Amniotic epithelial cell (primary cell): Measurements from ENCODE around the gene HSPH1.

Experiments
- DNase-seq: peaks from one replicate; pipeline ENCODE4 v3.0.0-alpha.2; 2010; ENCODE audit warnings: low read depth

Gene HSPH1

GRCh38 chr13:31161557-31162150, at the start of gene HSPH1:
TSS of gene HSPH1 (minus strand) at chr13:31161904. CDS start at chr13:31161582, 322 bp downstream.
- peak; percentile 96 for DNase-seq

- no peak for DNase-seq
These were observed 48.1 kb upstream of the HSPH1 start for GRCh38 chr13:31209841-31210210.

- peak; percentile 31 for DNase-seq
These were observed 47.6 kb upstream of the HSPH1 start for GRCh38 chr13:31209172-31209840.

- no peak for DNase-seq
These were observed 46.9 kb upstream of the HSPH1 start for GRCh38 chr13:31208559-31209122.

- peak; percentile 60 for DNase-seq
These were observed 46.2 kb upstream of the HSPH1 start for GRCh38 chr13:31207661-31208552.

- DNase-seq, result peak; percentile 68
These were observed 42.9 kb upstream of the HSPH1 start for GRCh38 chr13:31204592-31204991.

- peak; percentile 39 for DNase-seq
These were observed 39.8 kb upstream of the HSPH1 start for GRCh38 chr13:31201341-31202031.

GRCh38 chr13:31200637-31200971, 38.9 kb upstream of the HSPH1 start:
- DNase-seq, result no peak

- DNase-seq, result peak; percentile 54
These were observed 38.3 kb upstream of the HSPH1 start, which contains the start of gene B3GLCT for GRCh38 chr13:31199849-31200636. TSS of gene B3GLCT (plus strand) at chr13:31199975. CDS start at chr13:31200085, 110 bp downstream.

DNA sequence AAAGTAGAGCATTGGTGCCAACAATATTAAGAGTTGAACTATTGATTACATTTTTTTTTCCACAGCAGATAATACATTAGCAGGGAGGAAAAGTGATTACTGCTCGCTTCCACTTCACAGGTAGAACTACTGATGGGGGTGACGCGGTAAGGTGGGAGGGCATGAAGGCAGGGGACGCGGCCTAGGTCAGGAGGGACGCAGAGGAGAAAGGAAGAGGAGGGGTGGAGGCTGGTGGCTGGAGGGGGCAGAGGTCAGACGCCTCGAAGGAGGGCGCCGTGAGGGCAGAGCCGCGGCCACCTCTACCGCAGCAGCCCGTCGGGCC, 37.8 kb upstream of the HSPH1 start:
- DNase-seq, result no peak

DNA sequence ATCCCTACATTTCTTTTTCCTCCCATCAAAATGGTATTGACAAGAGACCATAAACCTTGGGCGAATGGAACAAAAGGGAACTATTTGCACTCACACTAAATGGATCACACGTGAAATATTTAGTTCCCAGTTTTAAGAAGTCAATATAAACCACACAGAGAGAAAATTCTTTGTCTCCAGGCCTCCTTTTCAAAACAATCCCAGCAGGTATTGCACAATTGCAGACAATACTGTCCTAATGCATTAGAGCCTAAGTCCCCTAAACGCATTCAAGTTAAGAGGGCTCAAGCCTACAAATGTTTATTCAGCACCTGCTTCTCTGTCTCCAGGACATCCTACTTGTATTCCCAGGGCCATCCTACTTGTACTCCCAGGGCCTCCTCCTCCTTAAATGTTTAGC, 36.8 kb upstream of the HSPH1 start:
- DNase-seq, result no peak

- no peak for DNase-seq
These were observed 35.3 kb upstream of the HSPH1 start for GRCh38 chr13:31196992-31197391.

GRCh38 chr13:31195616-31196015, 33.9 kb upstream of the HSPH1 start:
- no peak for DNase-seq

DNA sequence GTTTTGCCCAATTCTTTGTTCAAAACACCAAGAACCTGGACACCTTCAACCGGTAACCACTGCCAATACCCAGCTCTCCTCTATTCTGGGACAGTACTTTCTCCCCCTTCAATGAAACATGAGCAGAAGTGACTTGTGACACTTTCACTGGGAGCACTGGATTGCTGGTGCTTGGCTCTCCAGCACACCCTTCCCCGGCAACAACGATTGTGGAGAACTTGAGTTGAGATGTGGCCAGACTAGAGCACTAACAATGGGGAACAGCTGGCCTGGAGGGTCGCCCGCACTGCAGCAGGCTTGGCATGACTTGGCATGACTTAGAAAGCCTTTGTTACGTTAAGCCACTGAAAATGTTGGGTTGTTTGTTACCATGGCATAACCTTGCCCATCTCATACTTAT, 30.6 kb upstream of the HSPH1 start:
- no peak for DNase-seq

- no peak for DNase-seq
These were observed 30.0 kb upstream of the HSPH1 start for GRCh38 chr13:31191748-31192147.

- no peak for DNase-seq
These were observed 23.4 kb upstream of the HSPH1 start for GRCh38 chr13:31184981-31185645.

DNA sequence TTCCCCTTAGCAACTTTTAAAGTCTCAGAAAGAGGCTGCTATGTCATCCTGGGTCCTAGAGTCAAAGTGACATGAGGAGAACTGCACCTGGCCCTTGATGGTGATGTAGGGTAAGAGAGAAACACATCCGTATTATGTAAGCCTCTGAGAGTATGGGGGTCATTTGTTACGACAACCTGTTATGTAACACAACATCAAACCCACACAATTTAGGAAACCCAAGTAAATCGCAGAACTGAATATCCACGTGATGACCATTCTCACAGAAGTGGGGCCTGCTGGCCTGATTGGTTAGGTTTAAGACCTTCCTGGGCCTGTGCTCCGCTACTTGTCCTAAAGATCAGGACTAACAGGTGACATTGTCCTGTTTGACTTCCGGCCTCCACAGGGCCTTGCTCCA, 22.7 kb upstream of the HSPH1 start:
- DNase-seq, result no peak

GRCh38 chr13:31182987-31183386, 21.3 kb upstream of the HSPH1 start:
- DNase-seq, result no peak

DNA sequence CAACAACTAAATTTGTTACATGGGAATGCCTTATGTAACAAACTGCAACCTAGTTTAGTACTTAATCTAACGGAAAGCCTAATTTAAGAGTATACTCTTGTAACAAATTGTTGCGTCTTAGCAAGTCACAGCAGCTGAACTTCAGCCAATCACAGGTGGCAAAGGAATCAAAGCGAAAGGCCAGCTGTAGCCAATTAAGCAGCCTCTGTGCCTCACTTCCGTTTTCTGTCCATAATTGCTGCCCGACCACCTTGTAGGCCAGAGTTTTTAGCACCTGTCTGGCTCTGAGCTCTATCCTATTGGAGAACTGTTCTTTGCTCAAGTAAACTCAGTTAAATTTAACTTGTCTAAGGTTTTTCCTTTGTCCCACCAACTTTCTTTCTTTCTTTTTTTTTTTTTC, 18.1 kb upstream of the HSPH1 start:
- no peak for DNase-seq

DNA sequence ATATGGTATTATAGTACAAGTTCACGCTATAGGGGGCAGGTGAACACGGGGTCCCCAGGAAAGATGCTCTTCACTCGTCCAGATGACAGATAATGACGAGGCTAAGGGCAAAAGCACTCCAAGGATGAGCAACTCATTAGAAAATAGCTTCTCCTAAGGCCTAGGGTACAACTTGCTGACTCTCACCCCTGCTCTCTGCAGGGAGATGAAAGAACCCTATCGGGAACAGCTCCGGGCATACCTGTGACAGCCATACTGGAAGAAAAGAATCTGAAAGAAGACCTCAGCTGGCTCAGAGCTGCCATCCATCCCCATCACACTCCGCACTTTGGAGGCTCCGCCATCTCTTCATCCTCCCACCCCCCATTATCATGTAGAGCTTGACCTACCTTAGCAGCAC, 17.5 kb upstream of the HSPH1 start:
- no peak for DNase-seq
